ENCODE data around the gene FAF1. TPM values are rescaled to one million over a fixed set of nuclear protein-coding genes. Genes with fewer than 3 reads are reported as not detected.

FAF1 gene
- total and polyA plus RNA-seq, 2 donors (not counting 1 experiment from before 2014, with no cell fraction given) = 39.6 to 40.0 TPM

GRCh38 chr1:50702395-50702794, 257.7 kb downstream of the FAF1 start:
- TF ChIP-seq EZH2 (IDR thresholded peaks at IDR 0.05; ENCODE audit: low read length, missing control alignments) (no peak), CTCF (conservative IDR thresholded peaks at IDR 0.05 in 1 of 2, IDR thresholded peaks at IDR 0.05 in 1 of 2; ENCODE audit: low read depth in 1 of 2, low read length in 2 of 2) (no peak)
- Histone ChIP-seq H3K27me3 (ENCODE audit: control insufficient read depth, insufficient read depth, low read length) (no peaks in the 10 kb centered on the region), H3K4me1 (ENCODE audit: control insufficient read depth, extremely low read depth, insufficient read depth, low read length) (no peaks in the 10 kb centered on the region), H4K20me1 (ENCODE audit: control insufficient read depth, extremely low read depth, insufficient read depth, low read length) (no peaks in the 10 kb centered on the region), H3K4me2 (ENCODE audit: extremely low read depth, insufficient read depth, low read length) (no peak overlapping the region), H3K4me3 (replicated peaks in 1 of 4; ENCODE audit: control extremely low read depth in 1 of 4, insufficient read depth in 1 of 4, low read depth in 3 of 4, low read length in 4 of 4) (no peak overlapping the region), H3K9ac (ENCODE audit: insufficient read depth, low read length) (no peak overlapping the region), H3K27ac (ENCODE audit: insufficient read depth, low read length) (no peak overlapping the region), H2AFZ (ENCODE audit: low read length) (no peak overlapping the region), H3K79me2 (ENCODE audit: control insufficient read depth, insufficient read depth, low read length) (no peaks in the 10 kb centered on the region), H3K9me3 (ENCODE audit: control insufficient read depth, insufficient read depth, low read depth, low read length) (no peaks in the 10 kb centered on the region), H3K36me3 (ENCODE audit: control insufficient read depth, insufficient read depth, low read length) (no peaks in the 10 kb centered on the region)
- no peak for DNase-seq (ENCODE audit: low read depth in 2 of 2)

GRCh38 chr1:50701706-50702317, 258.3 kb downstream of the FAF1 start:
- Histone ChIP-seq H3K9me3 (ENCODE audit: control insufficient read depth, insufficient read depth, low read depth, low read length) (no peaks in the 10 kb centered on the region), H3K4me1 (ENCODE audit: control insufficient read depth, extremely low read depth, insufficient read depth, low read length) (no peaks in the 10 kb centered on the region), H3K36me3 (ENCODE audit: control insufficient read depth, insufficient read depth, low read length) (no peaks in the 10 kb centered on the region), H3K79me2 (ENCODE audit: control insufficient read depth, insufficient read depth, low read length) (no peaks in the 10 kb centered on the region), H2AFZ (ENCODE audit: low read length) (no peak overlapping the region), H3K9ac (ENCODE audit: insufficient read depth, low read length) (no peak overlapping the region), H3K27ac (ENCODE audit: insufficient read depth, low read length) (no peak overlapping the region), H3K4me2 (ENCODE audit: extremely low read depth, insufficient read depth, low read length) (no peak overlapping the region), H3K4me3 (replicated peaks in 1 of 4; ENCODE audit: control extremely low read depth in 1 of 4, insufficient read depth in 1 of 4, low read depth in 3 of 4, low read length in 4 of 4) (no peak overlapping the region), H3K27me3 (ENCODE audit: control insufficient read depth, insufficient read depth, low read length) (no peaks in the 10 kb centered on the region), H4K20me1 (ENCODE audit: control insufficient read depth, extremely low read depth, insufficient read depth, low read length) (no peaks in the 10 kb centered on the region)
- DNase-seq (ENCODE audit: low read depth in 2 of 2) = no peak
- TF ChIP-seq EZH2 (IDR thresholded peaks at IDR 0.05; ENCODE audit: low read length, missing control alignments) (no peak), CTCF (conservative IDR thresholded peaks at IDR 0.05 in 1 of 2, IDR thresholded peaks at IDR 0.05 in 1 of 2; ENCODE audit: low read depth in 1 of 2, low read length in 2 of 2) (no peak)

- Histone ChIP-seq H3K4me1 (ENCODE audit: control insufficient read depth, extremely low read depth, insufficient read depth, low read length) (no peaks in the 10 kb centered on the region), H3K9ac (ENCODE audit: insufficient read depth, low read length) (no peak overlapping the region)
- no peak for TF ChIP-seq EZH2 (IDR thresholded peaks at IDR 0.05; ENCODE audit: low read length, missing control alignments)
- TF ChIP-seq CTCF (conservative IDR thresholded peaks at IDR 0.05 in 1 of 2, IDR thresholded peaks at IDR 0.05 in 1 of 2; ENCODE audit: low read depth in 1 of 2, low read length in 2 of 2) = no peak
Observed at GRCh38 chr1:50700621-50701020, 259.4 kb downstream of the FAF1 start.

More at GRCh38 chr1:50700621-50701020, 259.4 kb downstream of the FAF1 start:
- Histone ChIP-seq H3K79me2 (ENCODE audit: control insufficient read depth, insufficient read depth, low read length) (no peaks in the 10 kb centered on the region), H3K27me3 (ENCODE audit: control insufficient read depth, insufficient read depth, low read length) (no peaks in the 10 kb centered on the region), H3K9me3 (ENCODE audit: control insufficient read depth, insufficient read depth, low read depth, low read length) (no peaks in the 10 kb centered on the region), H3K27ac (ENCODE audit: insufficient read depth, low read length) (no peak overlapping the region), H3K36me3 (ENCODE audit: control insufficient read depth, insufficient read depth, low read length) (no peaks in the 10 kb centered on the region), H3K4me3 (replicated peaks in 1 of 4; ENCODE audit: control extremely low read depth in 1 of 4, insufficient read depth in 1 of 4, low read depth in 3 of 4, low read length in 4 of 4) (no peak overlapping the region), H3K4me2 (ENCODE audit: extremely low read depth, insufficient read depth, low read length) (no peak overlapping the region), H2AFZ (ENCODE audit: low read length) (no peak overlapping the region), H4K20me1 (ENCODE audit: control insufficient read depth, extremely low read depth, insufficient read depth, low read length) (no peaks in the 10 kb centered on the region)
- peak in 1 of 2 donors; percentile 17 for DNase-seq (ENCODE audit: low read depth in 2 of 2)
